SH-SY5Y (cell line): ENCODE data around the gene XCL2.

ENCODE experiments used
- GATA2 ChIP-seq: IDR thresholded peaks from 2 replicates; pipeline ENCODE4 v1.6.1; 2011; ENCODE audit warnings: mild to moderate bottlenecking, low read depth, low read length
- GATA3 ChIP-seq: IDR thresholded peaks from 2 replicates; pipeline ENCODE4 v1.6.1; 2011; ENCODE audit warnings: low read depth, mild to moderate bottlenecking, low read length, moderate library complexity

XCL2 gene

GRCh38 chr1:168505006-168505405 is 38.8 kb downstream of the XCL2 start:
- TF ChIP-seq GATA3 (no peak), GATA2 (no peak)

- TF ChIP-seq GATA3: no peak
- no peak for TF ChIP-seq GATA2
These were observed 39.5 kb downstream of the XCL2 start for GRCh38 chr1:168504064-168504837.

DNA sequence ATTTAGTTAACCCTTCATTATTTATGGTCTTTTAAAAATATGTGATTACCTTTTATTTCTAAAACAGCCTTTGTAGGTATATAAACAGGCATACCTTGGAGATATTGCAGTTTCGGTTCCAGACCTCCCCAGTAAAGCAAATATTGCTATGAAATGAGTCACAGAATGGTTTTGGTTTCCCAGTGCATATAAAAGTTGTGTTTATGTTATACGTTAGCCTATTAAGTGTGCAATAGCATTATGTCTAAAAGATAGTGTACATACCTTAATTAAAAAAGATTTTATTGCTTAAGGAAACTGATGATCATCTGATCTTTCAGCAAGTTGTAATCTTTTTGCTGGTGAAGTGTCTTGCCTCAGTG is 44.1 kb downstream of the XCL2 start:
- TF ChIP-seq GATA2 (no peak), GATA3 (no peak)

DNA sequence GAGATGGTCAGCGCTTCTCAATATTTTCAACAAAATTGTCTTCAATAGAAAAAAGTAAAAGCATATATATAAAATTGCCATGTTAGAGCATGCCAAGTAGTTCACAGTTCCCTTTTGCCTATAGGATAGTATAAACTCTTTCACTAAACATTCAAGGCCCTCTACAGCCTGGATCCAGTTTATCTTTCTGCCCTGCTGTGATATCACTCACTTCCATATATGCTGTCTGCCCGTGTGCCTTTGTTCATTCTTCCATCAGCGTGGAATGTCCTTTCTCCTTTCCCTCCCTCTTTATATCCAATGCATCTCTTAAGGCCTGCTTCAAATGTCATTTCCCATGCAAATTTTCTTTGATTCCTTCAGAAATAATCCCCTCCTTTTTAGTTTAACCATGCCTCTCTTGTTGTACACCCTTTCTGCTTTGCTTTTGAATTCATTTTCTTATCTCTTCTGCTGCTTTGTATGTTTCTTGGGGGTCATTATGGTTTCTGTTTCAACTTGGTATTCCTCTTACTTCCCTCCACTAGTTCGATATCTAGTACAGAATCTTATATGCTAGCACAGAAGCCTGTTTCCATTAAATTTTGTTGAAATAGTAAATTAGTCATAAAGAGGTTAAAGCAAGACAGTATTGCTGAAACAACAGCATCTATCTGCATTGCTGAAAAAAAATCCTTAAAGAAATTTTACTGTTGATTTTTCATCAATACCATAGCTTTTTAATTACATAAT is 44.7 kb downstream of the XCL2 start:
- TF ChIP-seq GATA3 (no peak), GATA2 (no peak)

DNA sequence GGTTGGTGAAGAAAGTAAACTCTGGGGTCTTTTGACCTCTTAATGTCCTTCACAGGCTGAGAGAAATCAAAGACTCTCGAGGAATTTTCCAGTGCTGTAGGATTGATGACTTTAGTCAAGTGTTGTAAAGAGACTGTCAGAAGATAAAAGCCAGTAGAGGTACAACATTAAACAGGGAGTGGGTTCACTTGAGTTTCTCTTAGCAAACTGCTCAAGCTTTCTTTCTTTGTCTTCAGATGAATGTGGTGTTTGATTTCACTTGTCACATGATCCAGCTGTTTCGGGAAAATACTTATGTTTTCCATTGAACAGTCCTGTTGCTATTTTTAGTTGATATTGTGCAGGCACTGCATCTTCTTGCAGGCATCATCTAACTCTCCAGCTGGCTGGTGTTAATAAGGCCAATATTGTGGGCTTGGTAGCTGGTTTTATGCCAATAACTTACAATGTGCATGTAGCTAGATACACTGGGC is 45.6 kb downstream of the XCL2 start:
- TF ChIP-seq GATA2: no peak
- TF ChIP-seq GATA3: no peak

- no peak for TF ChIP-seq GATA2
- TF ChIP-seq GATA3: no peak
These were observed 46.3 kb downstream of the XCL2 start for GRCh38 chr1:168497376-168497950.

GRCh38 chr1:168491527-168492164 is 52.2 kb downstream of the XCL2 start:
- TF ChIP-seq GATA2 (no peak; the same call in 1 of the 2 replicates), GATA3 (0 out of 2 replicates have a peak, but pooled peaks have one; percentile 20)
